Liver (tissue), 9 donors: ENCODE results near the gene KANSL1. TPM values are rescaled to one million over a fixed set of nuclear protein-coding genes. Genes with fewer than 3 reads are reported as not detected.

Experiments
- DNase-seq: peaks from one replicate; pipeline ENCODE4 v3.0.0-alpha.2; 2017; ENCODE audit warnings: low spot score
- H3K27ac ChIP-seq, 2 donors: one replicate each; pipeline ENCODE4 v1.7.0; 2013; ENCODE audit warnings: inconsistent platforms in 2 of 2, low read length in 2 of 2, control low read depth in 1 of 2, low read depth in 1 of 2, mild to moderate bottlenecking in 1 of 2
- H3K27me3 ChIP-seq, 4 donors: one replicate each; pipeline versions ENCODE4 v1.6.1 to v1.7.0; 2013; ENCODE audit warnings: low read length in 3 of 4, inconsistent platforms in 1 of 4, mild to moderate bottlenecking in 1 of 4, moderate library complexity in 1 of 4; ENCODE audit not compliant: control insufficient read depth in 4 of 4, insufficient read depth in 4 of 4
- H3K36me3 ChIP-seq, 4 donors: one replicate each; pipeline versions ENCODE4 v1.6.1 to v1.7.0; 2013; ENCODE audit warnings: low read length in 3 of 4, mild to moderate bottlenecking in 3 of 4, low read depth in 1 of 4, moderate library complexity in 1 of 4; ENCODE audit not compliant: control insufficient read depth in 4 of 4, insufficient read depth in 3 of 4
- H3K4me1 ChIP-seq, 4 donors: one replicate each; pipeline versions ENCODE4 v1.6.1 to v1.7.0; 2013; ENCODE audit warnings: low read length in 3 of 4, mild to moderate bottlenecking in 3 of 4, moderate library complexity in 1 of 4; ENCODE audit not compliant: control insufficient read depth in 4 of 4, insufficient read depth in 4 of 4
- H3K4me3 ChIP-seq, 3 donors: one replicate each; pipeline versions ENCODE4 v1.6.1 to v1.7.0; 2013; ENCODE audit warnings: low read length in 3 of 3, control low read depth in 1 of 3, low read depth in 1 of 3, mild to moderate bottlenecking in 1 of 3
- H3K9ac ChIP-seq, 2 donors: one replicate each; pipeline ENCODE4 v1.7.0; 2013; ENCODE audit warnings: low read length in 2 of 2, mild to moderate bottlenecking in 2 of 2, moderate library complexity in 2 of 2, control low read depth in 1 of 2, low read depth in 1 of 2
- H3K9me3 ChIP-seq, 4 donors: one replicate each; pipeline versions ENCODE4 v1.6.1 to v1.7.0; 2013; ENCODE audit warnings: low read length in 3 of 4; ENCODE audit not compliant: control insufficient read depth in 4 of 4
- ATF3 ChIP-seq: IDR thresholded peaks from 2 replicates; pipeline ENCODE4 v1.6.1; 2016; ENCODE audit warnings: antibody characterized with exemption
- EGR1 ChIP-seq, 2 donors: IDR thresholded peaks; 2 replicates each; pipeline ENCODE4 v1.6.1; 2016 to 2018; ENCODE audit warnings: antibody characterized with exemption in 2 of 2, low read depth in 2 of 2
- FOXA1 ChIP-seq: IDR thresholded peaks from 2 replicates; pipeline ENCODE4 v1.6.1; 2016; ENCODE audit warnings: antibody characterized with exemption
- FOXA2 ChIP-seq: IDR thresholded peaks from 2 replicates; pipeline ENCODE4 v1.6.1; 2016; ENCODE audit warnings: antibody characterized with exemption
- GABPA ChIP-seq, 2 donors: IDR thresholded peaks in 1 of 2; conservative IDR thresholded peaks in 1 of 2; 2 replicates each; pipeline ENCODE4 v1.6.1; 2016; ENCODE audit warnings: antibody characterized with exemption in 2 of 2, mild to moderate bottlenecking in 1 of 2, moderate library complexity in 1 of 2
- HNF4A ChIP-seq, 2 donors: conservative IDR thresholded peaks; 2 replicates each; pipeline ENCODE4 v1.6.1; 2016; ENCODE audit warnings: antibody characterized with exemption in 2 of 2, mild to moderate bottlenecking in 2 of 2
- HNF4G ChIP-seq: IDR thresholded peaks from 2 replicates; pipeline ENCODE4 v1.6.1; 2016; ENCODE audit warnings: antibody characterized with exemption
- MAX ChIP-seq: IDR thresholded peaks from 2 replicates; pipeline ENCODE4 v1.6.1; 2016; ENCODE audit warnings: antibody characterized with exemption
- NR2F2 ChIP-seq: IDR thresholded peaks from 2 replicates; pipeline ENCODE4 v1.6.1; 2016; ENCODE audit warnings: antibody characterized with exemption
- RAD21 ChIP-seq, 2 donors: IDR thresholded peaks; 2 replicates each; pipeline ENCODE4 v1.6.1; 2016; ENCODE audit warnings: antibody characterized with exemption in 2 of 2, mild to moderate bottlenecking in 2 of 2
- REST ChIP-seq: IDR thresholded peaks from 2 replicates; pipeline ENCODE4 v1.6.1; 2016; ENCODE audit warnings: antibody characterized with exemption, mild to moderate bottlenecking
- RXRA ChIP-seq, 2 donors: IDR thresholded peaks; 2 replicates each; pipeline ENCODE4 v1.6.1; 2017 to 2018; ENCODE audit warnings: antibody characterized with exemption in 2 of 2, mild to moderate bottlenecking in 1 of 2
- SP1 ChIP-seq: IDR thresholded peaks from 2 replicates; pipeline ENCODE4 v1.6.1; 2018; ENCODE audit warnings: antibody characterized with exemption, mild to moderate bottlenecking
- TAF1 ChIP-seq: conservative IDR thresholded peaks from 2 replicates; pipeline ENCODE4 v1.6.1; 2016; ENCODE audit warnings: antibody characterized with exemption, mild to moderate bottlenecking
- YY1 ChIP-seq: IDR thresholded peaks from 2 replicates; pipeline ENCODE4 v1.6.1; 2016; ENCODE audit warnings: antibody characterized with exemption, mild to moderate bottlenecking
- ZBTB33 ChIP-seq: IDR thresholded peaks from 2 replicates; pipeline ENCODE4 v1.6.1; 2016; ENCODE audit warnings: antibody characterized with exemption
- WGBS: extraction: QIAGEN DNeasy Blood & Tissue Kit; methylation state at CpG from one replicate; pipeline ENCODE4 v1.1.7; 2013; 5-methylcytosine and 5-hydroxymethylcytosine counted together
- polyA plus RNA-seq, 2 donors: library from polyadenylated mRNA; stranded (reverse) in 1 of 2; unstranded in 1 of 2; fragments of 200-250 nt in 1 of 2; fragments of >200 nt in 1 of 2; fragmentation: Nextera tagmentation in 1 of 2; extraction: Ambion mirVana in 1 of 2; gene quantifications; one replicate each; pipeline versions ENCODE4 v1.2.1 to v1.2.3, GENCODE V29; 2013 to 2015
- total RNA-seq, 2 donors: library from RNA; depleted of rRNA; stranded (reverse); fragments of >200 nt; gene quantifications; one replicate each; pipeline ENCODE4 v1.2.3, GENCODE V29; 2014
- donor health status: healthy.
- donor health status: healthy.
- donor health status: healthy.
- donor health status: healthy.
- donor health status: healthy.

Gene KANSL1
- total and polyA plus RNA-seq, 4 donors = 5.5 to 86.3 (median 24.0) TPM

GRCh38 chr17:45995627-45996270, 197.5 kb downstream of the KANSL1 start:
- Histone ChIP-seq H3K4me3 (no peak overlapping the region), H3K9me3 (no peaks in the 10 kb centered on the region), H3K9ac (no peak overlapping the region), H3K27me3 (no peaks in the 10 kb centered on the region), H3K4me1 (no peaks in the 10 kb centered on the region), H3K36me3 (no peaks in the 10 kb centered on the region), H3K27ac (no peak overlapping the region)
- DNase-seq = no peak
- WGBS = 85% methylated on average over 14 of the region's 14 CpGs
- TF ChIP-seq FOXA1 = no peak
- no peak for TF ChIP-seq HNF4G
- no peak for TF ChIP-seq RXRA (IDR thresholded peaks at IDR 0.05)
- TF ChIP-seq YY1 = no peak
- no peak for TF ChIP-seq HNF4A (conservative IDR thresholded peaks at IDR 0.05)
- no peak for TF ChIP-seq NR2F2
- TF ChIP-seq ZBTB33 = no peak
- TF ChIP-seq FOXA2 = no peak
- no peak for TF ChIP-seq ATF3
- TF ChIP-seq MAX = no peak
- no peak for TF ChIP-seq SP1
- TF ChIP-seq RAD21 (IDR thresholded peaks at IDR 0.05) = no peak

- 96% methylated on average over 8 of the region's 8 CpGs for WGBS
- Histone ChIP-seq H3K4me1 (no peaks in the 10 kb centered on the region), H3K9ac (no peak overlapping the region), H3K27ac (no peak overlapping the region), H3K4me3 (no peak overlapping the region), H3K9me3 (no peaks in the 10 kb centered on the region), H3K36me3 (no peaks in the 10 kb centered on the region), H3K27me3 (no peaks in the 10 kb centered on the region)
- DNase-seq = no peak
- no peak for TF ChIP-seq NR2F2
- TF ChIP-seq TAF1 = no peak
- TF ChIP-seq ZBTB33 = no peak
- no peak for TF ChIP-seq HNF4G
- no peak for TF ChIP-seq EGR1 (IDR thresholded peaks at IDR 0.05; ENCODE audit: low read depth in 2 of 2)
- TF ChIP-seq RXRA (IDR thresholded peaks at IDR 0.05) = no peak
- TF ChIP-seq REST = no peak
- TF ChIP-seq GABPA (IDR thresholded peaks at IDR 0.05 in 1 of 2, conservative IDR thresholded peaks at IDR 0.05 in 1 of 2) = no peak
- no peak for TF ChIP-seq FOXA2
Observed at GRCh38 chr17:45994987-45995386, 198.2 kb downstream of the KANSL1 start.
